Lower lobe of right lung (tissue), 2 donors: Measurements from ENCODE around the gene POLR3G. TPM values are rescaled to one million over a fixed set of nuclear protein-coding genes. Genes with fewer than 3 reads are reported as not detected.

Source experiments
- ATAC-seq, 2 donors: fragments of 200-7000 bp; cut with Tn5 transposase; one replicate each; pipeline ENCODE4 v1.9.1; 2020 to 2022; ENCODE audit warnings: mild to moderate bottlenecking in 2 of 2, moderate library complexity in 2 of 2
- DNase-seq: peaks from one replicate; pipeline ENCODE4 v3.0.0-alpha.2; 2020
- H3K27ac ChIP-seq: fragments of 200-600 bp; one replicate; pipeline ENCODE4 v1.8.0; 2022
- H3K27me3 ChIP-seq: fragments of 200-600 bp; one replicate; pipeline ENCODE4 v1.8.0; 2022; ENCODE audit warnings: low read depth
- H3K36me3 ChIP-seq: fragments of 200-600 bp; one replicate; pipeline ENCODE4 v1.8.0; 2022; ENCODE audit warnings: mild to moderate bottlenecking
- H3K4me1 ChIP-seq: fragments of 200-600 bp; one replicate; pipeline ENCODE4 v1.8.0; 2022
- H3K4me3 ChIP-seq: fragments of 200-600 bp; one replicate; pipeline ENCODE4 v1.8.0; 2022; ENCODE audit warnings: mild to moderate bottlenecking
- H3K9me3 ChIP-seq: fragments of 200-600 bp; one replicate; pipeline ENCODE4 v1.8.0; 2022
- CTCF ChIP-seq: fragments of 200-600 bp; IDR thresholded peaks from one replicate; pipeline ENCODE4 v1.8.0; 2022; ENCODE audit warnings: antibody characterized with exemption, mild to moderate bottlenecking
- intact Hi-C: fragments of 100-400 bp; cut with DNase I; formaldehyde crosslinking; loops from one replicate; pipeline ENCODE4 v1.11.0; 2022
- total RNA-seq: library from RNA; stranded (reverse); fragmentation: NEBNext Ultra II Directional; extraction: Animal tissue kit (Norgen Biotek cat#: 25700); gene quantifications from one replicate; pipeline ENCODE4 v1.2.1, GENCODE V29; 2021
- donor health status: DM: no; HTN: yes; CAD: no; lungs with severe emphysema.

Gene POLR3G
- total RNA-seq, 1 donor from 2014 or later: 1.8 TPM

GRCh38 chr5:90528601-90529193 is 54.0 kb downstream of the POLR3G start:
- no peaks in the 10 kb centered on the region for H3K27me3 ChIP-seq
- H3K4me3 ChIP-seq: peak overlapping the region; percentile 78
- peak overlapping the region; percentile 88 for H3K27ac ChIP-seq
- ATAC-seq (peak; percentile 1 to 8), DNase-seq (no peak)
- peaks cover 42% of the 10 kb centered on the region for H3K4me1 ChIP-seq
- intact Hi-C loops: no loop called here
- no peak for TF ChIP-seq CTCF
- peaks cover 12% of the 10 kb centered on the region for H3K36me3 ChIP-seq
- no peaks in the 10 kb centered on the region for H3K9me3 ChIP-seq

- Histone ChIP-seq H3K27me3 (no peaks in the 10 kb centered on the region), H3K27ac (peak within 1 kb of the TSS; percentile 88), H3K36me3 (peaks cover 6% of the 10 kb centered on the region), H3K4me3 (peak within 1 kb of the TSS; percentile 78), H3K4me1 (peaks cover 42% of the 10 kb centered on the region), H3K9me3 (no peaks in the 10 kb centered on the region)
- peak; percentile 99 for DNase-seq
- peak; percentile 99 to 100 for ATAC-seq
- TF ChIP-seq CTCF: no peak
- intact Hi-C loops: no loop called here
Observed at GRCh38 chr5:90529194-90529938, 54.7 kb downstream of the POLR3G start, which contains the start of gene LYSMD3. Gene LYSMD3, minus strand, starts transcription at chr5:90529584. Its CDS starts 4,295 bp downstream, at chr5:90525289.

- Histone ChIP-seq H3K27me3 (no peaks in the 10 kb centered on the region), H3K4me1 (peaks cover 42% of the 10 kb centered on the region), H3K4me3 (peak overlapping the region; percentile 78), H3K27ac (peak overlapping the region; percentile 88), H3K36me3 (no peaks in the 10 kb centered on the region), H3K9me3 (no peaks in the 10 kb centered on the region)
- TF ChIP-seq CTCF: peak; percentile 72
- DNase-seq: peak; percentile 56
- ATAC-seq: peak; percentile 81 to 87
- intact Hi-C loops: no loop called here
Observed at GRCh38 chr5:90529939-90530677, 55.4 kb downstream of the POLR3G start.

GRCh38 chr5:90530736-90531487 is 56.2 kb downstream of the POLR3G start:
- Histone ChIP-seq H3K36me3 (no peaks in the 10 kb centered on the region), H3K27ac (no peak overlapping the region), H3K4me1 (peaks cover 42% of the 10 kb centered on the region), H3K27me3 (no peaks in the 10 kb centered on the region), H3K9me3 (no peaks in the 10 kb centered on the region), H3K4me3 (peak overlapping the region; percentile 78)
- intact Hi-C loops: no loop called here
- no peak for TF ChIP-seq CTCF
- no peak for DNase-seq
- ATAC-seq: no peak

GRCh38 chr5:90533794-90534193 is 59.1 kb downstream of the POLR3G start:
- H3K9me3 ChIP-seq: no peaks in the 10 kb centered on the region
- DNase-seq (no peak), ATAC-seq (no peak)
- H3K4me3 ChIP-seq: no peak overlapping the region
- intact Hi-C loops: no loop called here
- H3K36me3 ChIP-seq: no peaks in the 10 kb centered on the region
- no peak for TF ChIP-seq CTCF
- no peaks in the 10 kb centered on the region for H3K27me3 ChIP-seq
- H3K4me1 ChIP-seq: peaks cover 14% of the 10 kb centered on the region
- no peak overlapping the region for H3K27ac ChIP-seq
